Caco-2 (cell line): ENCODE data around the gene MOV10L1. TPM values are rescaled to one million over a fixed set of nuclear protein-coding genes. Genes with fewer than 3 reads are reported as not detected.

Experiments used
- BruUV-seq: library from RNA; stranded (reverse); fragments of 400-500 nt; replicated peaks from 2 replicates; lab custom pipeline; 2021; lab: Mats Ljungman, UMichigan
- CTCF ChIA-PET: fragments of 300-600 bp; sonication (Branson Sonifier 250); formaldehyde crosslinking; loops from one replicate; lab custom pipeline; 2022; ENCODE audit warnings: antibody characterized with exemption; lab: Charles Lee
- POLR2A ChIA-PET: fragments of 300-600 bp; sonication (Branson Sonifier 250); formaldehyde crosslinking; loops from one replicate; lab custom pipeline; 2022; ENCODE audit warnings: antibody characterized with exemption; lab: Charles Lee
- DNase-seq, 2 experiments: peaks; one replicate each; pipeline versions ENCODE4 v3.0.0 to v3.0.0-alpha.2; 2020 to 2022
- H3K27me3 ChIP-seq: replicated peaks from 2 replicates; pipeline ENCODE4 v1.6.0; 2011; ENCODE audit warnings: low read length; ENCODE audit not compliant: control insufficient read depth, insufficient read depth
- H3K36me3 ChIP-seq: 2 replicates; pipeline ENCODE4 v1.5.1; 2011; ENCODE audit warnings: low read length; ENCODE audit not compliant: control insufficient read depth, insufficient read depth
- H3K4me1 ChIP-seq: fragments of 250-450 bp; sonication (Bioruptor Pico); 2 replicates; pipeline ENCODE4 v1.5.1; 2020; ENCODE audit warnings: mild to moderate bottlenecking
- H3K4me3 ChIP-seq: 2 replicates; pipeline ENCODE4 v1.5.1; 2011; ENCODE audit warnings: low read depth, mild to moderate bottlenecking, control low read depth, low read length
- H3K9me3 ChIP-seq: fragments of 250-450 bp; sonication (Bioruptor Pico); 2 replicates; pipeline ENCODE4 v1.5.1; 2020; ENCODE audit warnings: mild to moderate bottlenecking, moderate library complexity
- H3K27ac Mint-ChIP-seq: one replicate; pipeline ENCODE4 v1.8.0; 2022; ENCODE audit warnings: mixed read lengths; ENCODE audit not compliant: unreplicated experiment
- H3K27me3 Mint-ChIP-seq: one replicate; pipeline ENCODE4 v1.8.0; 2022; ENCODE audit warnings: mixed read lengths; ENCODE audit not compliant: insufficient read depth, unreplicated experiment
- H3K36me3 Mint-ChIP-seq: one replicate; pipeline ENCODE4 v1.8.0; 2022; ENCODE audit warnings: mild to moderate bottlenecking, mixed read lengths; ENCODE audit not compliant: insufficient read depth, unreplicated experiment
- H3K4me1 Mint-ChIP-seq: one replicate; pipeline ENCODE4 v1.8.0; 2022; ENCODE audit warnings: low read depth, mixed read lengths; ENCODE audit not compliant: unreplicated experiment
- H3K4me3 Mint-ChIP-seq: one replicate; pipeline ENCODE4 v1.8.0; 2022; ENCODE audit warnings: mild to moderate bottlenecking, moderate library complexity, mixed read lengths; ENCODE audit not compliant: unreplicated experiment
- H3K9me3 Mint-ChIP-seq: one replicate; pipeline ENCODE4 v1.8.0; 2022; ENCODE audit warnings: mixed read lengths; ENCODE audit not compliant: unreplicated experiment
- intact Hi-C: fragments of 100-400 bp; cut with micrococcal nuclease; formaldehyde crosslinking; loops from one replicate; pipeline ENCODE4 v1.10.0; 2022; ENCODE audit not compliant: unreplicated experiment
- total RNA-seq: library from RNA; stranded (reverse); gene quantifications from 2 replicates; pipeline ENCODE4 v1.2.3, GENCODE V29; 2022
- TF ChIP-seq, protein P1 (sequence below), 2 experiments: fragments of 200-600 bp in 1 of 2; IDR thresholded peaks; 1 replicate in 1 of 2; 2 replicates in 1 of 2; pipeline versions ENCODE4 v1.5.1 to v1.8.0; 2011 to 2022; ENCODE audit warnings: antibody characterized with exemption in 1 of 2, control low read depth in 1 of 2, inconsistent platforms in 1 of 2, low read depth in 1 of 2, low read length in 1 of 2, mild to moderate bottlenecking in 1 of 2, moderate library complexity in 1 of 2; ENCODE audit not compliant: insufficient read depth in 1 of 2, severe bottlenecking in 1 of 2, unreplicated experiment in 1 of 2

Gene MOV10L1
- total RNA-seq, 1 experiment from 2014 or later: not detected

DNA sequence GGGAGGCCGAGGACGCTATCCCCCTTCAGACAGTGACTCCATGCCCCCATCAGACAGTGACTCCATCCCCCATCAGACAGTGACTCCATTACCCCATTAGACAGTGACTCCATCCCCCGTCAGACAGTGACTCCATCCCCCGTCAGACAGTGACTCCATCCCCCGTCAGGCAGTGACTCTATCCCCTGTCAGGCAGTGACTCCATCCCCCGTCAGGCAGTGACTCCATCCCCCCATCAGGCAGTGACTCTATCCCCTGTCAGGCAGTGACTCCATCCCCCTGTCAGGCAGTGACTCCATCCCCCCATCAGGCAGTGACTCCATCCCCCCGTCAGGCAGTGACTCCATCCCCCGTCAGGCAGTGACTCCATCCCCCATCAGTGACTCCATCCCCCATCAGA is 22.6 kb upstream of the MOV10L1 start:
- CTCF ChIA-PET: no interaction called here
- no peaks in the 10 kb centered on the region for H3K36me3 Mint-ChIP-seq
- TF ChIP-seq, protein P1, sequence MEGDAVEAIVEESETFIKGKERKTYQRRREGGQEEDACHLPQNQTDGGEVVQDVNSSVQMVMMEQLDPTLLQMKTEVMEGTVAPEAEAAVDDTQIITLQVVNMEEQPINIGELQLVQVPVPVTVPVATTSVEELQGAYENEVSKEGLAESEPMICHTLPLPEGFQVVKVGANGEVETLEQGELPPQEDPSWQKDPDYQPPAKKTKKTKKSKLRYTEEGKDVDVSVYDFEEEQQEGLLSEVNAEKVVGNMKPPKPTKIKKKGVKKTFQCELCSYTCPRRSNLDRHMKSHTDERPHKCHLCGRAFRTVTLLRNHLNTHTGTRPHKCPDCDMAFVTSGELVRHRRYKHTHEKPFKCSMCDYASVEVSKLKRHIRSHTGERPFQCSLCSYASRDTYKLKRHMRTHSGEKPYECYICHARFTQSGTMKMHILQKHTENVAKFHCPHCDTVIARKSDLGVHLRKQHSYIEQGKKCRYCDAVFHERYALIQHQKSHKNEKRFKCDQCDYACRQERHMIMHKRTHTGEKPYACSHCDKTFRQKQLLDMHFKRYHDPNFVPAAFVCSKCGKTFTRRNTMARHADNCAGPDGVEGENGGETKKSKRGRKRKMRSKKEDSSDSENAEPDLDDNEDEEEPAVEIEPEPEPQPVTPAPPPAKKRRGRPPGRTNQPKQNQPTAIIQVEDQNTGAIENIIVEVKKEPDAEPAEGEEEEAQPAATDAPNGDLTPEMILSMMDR (IDR thresholded peaks at IDR 0.05; ENCODE audit: insufficient read depth in 1 of 2, low read depth in 1 of 2, low read length in 1 of 2, severe bottlenecking in 1 of 2, unreplicated experiment in 1 of 2): no peak

GRCh38 chr22:50068096-50068495 is 21.7 kb upstream of the MOV10L1 start:
- Histone ChIP-seq H3K27me3 (no peaks in the 10 kb centered on the region), H3K36me3 (no peaks in the 10 kb centered on the region), H3K9me3 (no peaks in the 10 kb centered on the region), H3K4me3 (no peak overlapping the region), H3K4me1 (no peaks in the 10 kb centered on the region)
- Mint-ChIP-seq H3K27me3 (no peaks in the 10 kb centered on the region), H3K4me1 (no peaks in the 10 kb centered on the region), H3K36me3 (no peaks in the 10 kb centered on the region), H3K4me3 (no peak overlapping the region), H3K9me3 (no peaks in the 10 kb centered on the region), H3K27ac (no peak overlapping the region)
- intact Hi-C loops: no loop called here
- ChIA-PET CTCF (no interaction called here), POLR2A (no interaction called here)
- no peak for DNase-seq
- BruUV-seq: no TSS peak
- TF ChIP-seq, protein P1 (IDR thresholded peaks at IDR 0.05; ENCODE audit: insufficient read depth in 1 of 2, low read depth in 1 of 2, low read length in 1 of 2, severe bottlenecking in 1 of 2, unreplicated experiment in 1 of 2): no peak

More for the DNA sequence above, 22.6 kb upstream of the MOV10L1 start:
- intact Hi-C loops: no loop called here
- no peak for DNase-seq
- no peaks in the 10 kb centered on the region for H3K4me1 Mint-ChIP-seq
- POLR2A ChIA-PET: no interaction called here
- no peaks in the 10 kb centered on the region for H3K4me1 ChIP-seq
- no peak overlapping the region for H3K27ac Mint-ChIP-seq
- H3K36me3 ChIP-seq: no peaks in the 10 kb centered on the region
- H3K4me3 ChIP-seq: no peak overlapping the region
- no TSS peak for BruUV-seq
- H3K9me3 ChIP-seq: no peaks in the 10 kb centered on the region
- H3K27me3 Mint-ChIP-seq: no peaks in the 10 kb centered on the region
- no peaks in the 10 kb centered on the region for H3K9me3 Mint-ChIP-seq
- no peaks in the 10 kb centered on the region for H3K27me3 ChIP-seq
- no peak overlapping the region for H3K4me3 Mint-ChIP-seq

GRCh38 chr22:50070366-50070765 is 19.4 kb upstream of the MOV10L1 start:
- H3K36me3 ChIP-seq: no peaks in the 10 kb centered on the region
- no peak for DNase-seq
- CTCF ChIA-PET: no interaction called here
- no peaks in the 10 kb centered on the region for H3K27me3 ChIP-seq
- Mint-ChIP-seq H3K36me3 (no peaks in the 10 kb centered on the region), H3K9me3 (no peaks in the 10 kb centered on the region), H3K4me1 (no peaks in the 10 kb centered on the region), H3K27ac (no peak overlapping the region), H3K27me3 (no peaks in the 10 kb centered on the region), H3K4me3 (no peak overlapping the region)
- no TSS peak for BruUV-seq
- intact Hi-C loops: no loop called here
- POLR2A ChIA-PET: no interaction called here
- H3K4me1 ChIP-seq: no peaks in the 10 kb centered on the region
- H3K4me3 ChIP-seq: no peak overlapping the region
- no peaks in the 10 kb centered on the region for H3K9me3 ChIP-seq
- TF ChIP-seq, protein P1 (IDR thresholded peaks at IDR 0.05; ENCODE audit: insufficient read depth in 1 of 2, low read depth in 1 of 2, low read length in 1 of 2, severe bottlenecking in 1 of 2, unreplicated experiment in 1 of 2): no peak
